MM.1S (cell line): ENCODE measurements around the gene PROKR1.

ENCODE experiments used
- CTCF ChIP-seq: fragments of 300-600 bp; sonication (generic); IDR thresholded peaks from 2 replicates; pipeline ENCODE4 v1.5.1; 2016; ENCODE audit warnings: antibody characterized with exemption, low read length, mixed read lengths
- EZH2 ChIP-seq: fragments of 300-600 bp; sonication (generic); optimal IDR thresholded peaks from 2 replicates; pipeline ENCODE3; 2017; ENCODE audit warnings: low read depth, mild to moderate bottlenecking, antibody characterized with exemption, low read length, mixed read lengths

- TF ChIP-seq EZH2, result no peak
- TF ChIP-seq CTCF, result peak; percentile 97
These were observed 48.5 kb upstream of the PROKR1 start for GRCh38 chr2:68594674-68595492.
